ENCODE data around the gene NUP62.
"Not testable (repeated sequence)": the region's sequence is repeated elsewhere in the genome, so short reads cannot be mapped to it uniquely, and the experiment has no call there.

The NUP62 gene

GRCh38 chr19:49951806-49952478 is 22.6 kb upstream of the NUP62 start:
- DNase-seq (ENCODE audit: low spot score), result no peak

GRCh38 chr19:49950956-49951526 is 21.7 kb upstream of the NUP62 start:
- DNase-seq (ENCODE audit: low spot score), result no peak

- DNase-seq (ENCODE audit: low spot score), result no peak
These were observed 21.3 kb upstream of the NUP62 start for GRCh38 chr19:49950590-49950948.

- DNase-seq (ENCODE audit: low spot score), result no peak
These were observed 20.7 kb upstream of the NUP62 start for GRCh38 chr19:49949742-49950589.

GRCh38 chr19:49946415-49946814 is 17.1 kb upstream of the NUP62 start:
- no peak for DNase-seq (ENCODE audit: low spot score)

- not testable (repeated sequence) for DNase-seq (ENCODE audit: low spot score)
These were observed 15.3 kb upstream of the NUP62 start for GRCh38 chr19:49944567-49944966.

GRCh38 chr19:49940482-49940791 is 11.1 kb upstream of the NUP62 start:
- DNase-seq (ENCODE audit: low spot score), result no peak

GRCh38 chr19:49939721-49940481 is 10.6 kb upstream of the NUP62 start:
- DNase-seq (ENCODE audit: low spot score), result no peak

- DNase-seq (ENCODE audit: low spot score), result no peak
These were observed 9.4 kb upstream of the NUP62 start for GRCh38 chr19:49938662-49939061.

- DNase-seq (ENCODE audit: low spot score), result peak; percentile 79
These were observed 8.6 kb upstream of the NUP62 start for GRCh38 chr19:49937750-49938381.

GRCh38 chr19:49936549-49936948 is 7.2 kb upstream of the NUP62 start:
- DNase-seq (ENCODE audit: low spot score), result no peak

GRCh38 chr19:49933643-49934042 is 4.3 kb upstream of the NUP62 start:
- no peak for DNase-seq (ENCODE audit: low spot score)

- no peak for DNase-seq (ENCODE audit: low spot score)
These were observed 3.4 kb upstream of the NUP62 start for GRCh38 chr19:49932731-49933131.

- DNase-seq (ENCODE audit: low spot score), result no peak
These were observed 2.7 kb upstream of the NUP62 start for GRCh38 chr19:49932041-49932451.

- DNase-seq (ENCODE audit: low spot score), result no peak
These were observed 2.2 kb upstream of the NUP62 start for GRCh38 chr19:49931293-49932040.

- no peak for DNase-seq (ENCODE audit: low spot score)
These were observed 1.2 kb upstream of the NUP62 start for GRCh38 chr19:49930483-49931011.

GRCh38 chr19:49929611-49930482 is 543 bp upstream of the NUP62 start:
- DNase-seq (ENCODE audit: low spot score), result peak; percentile 95

- DNase-seq (ENCODE audit: low spot score), result no peak
These were observed 1.6 kb downstream of the NUP62 start for GRCh38 chr19:49927526-49928264.

GRCh38 chr19:49926515-49926914 is 2.8 kb downstream of the NUP62 start:
- no peak for DNase-seq (ENCODE audit: low spot score)

Measured in hematopoietic multipotent progenitor cell treated with erythropoietin and hydrocortisone succinate and interleukin-3 and kit ligand, for 17 days (in vitro differentiated cells).